Measurements from ENCODE around the gene DNASE1L2.

The DNASE1L2 gene

DNA sequence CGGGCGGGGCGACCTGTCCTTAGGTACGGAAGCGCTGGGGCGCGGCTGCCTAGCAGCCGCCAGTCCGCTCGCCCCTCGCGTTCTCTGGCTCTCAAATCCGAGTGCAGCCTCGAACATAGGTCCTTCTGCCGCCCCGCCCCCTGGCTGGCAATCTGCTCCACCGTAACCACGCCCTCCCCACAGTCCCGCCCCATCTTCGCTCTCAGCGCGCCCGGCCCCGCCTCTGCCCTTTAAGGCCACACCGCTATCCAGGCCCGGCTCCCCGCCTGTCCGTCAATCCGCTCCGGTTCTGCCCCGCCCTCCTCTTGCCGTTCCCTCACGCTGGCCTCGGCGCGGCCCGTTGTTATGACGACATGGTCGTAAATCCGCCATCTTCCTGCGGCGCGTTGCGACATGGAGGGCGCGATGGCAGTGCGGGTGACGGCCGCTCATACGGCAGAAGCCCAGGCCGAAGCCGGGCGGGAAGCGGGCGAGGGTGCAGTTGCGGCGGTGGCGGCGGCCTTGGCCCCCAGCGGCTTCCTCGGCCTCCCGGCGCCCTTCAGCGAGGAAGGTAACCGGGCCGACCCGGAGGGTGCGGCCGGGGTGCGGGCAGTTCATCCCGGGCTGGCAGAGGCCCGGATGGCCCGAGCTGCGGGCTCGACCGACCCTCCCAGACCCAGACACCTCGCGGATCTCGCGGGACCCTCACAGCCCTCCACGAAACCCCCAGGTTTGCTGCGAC, 12.9 kb upstream of the DNASE1L2 start, which contains the start of gene E4F1:
TSS of gene E4F1 (plus strand) at position 371 of the 721 bp plus-strand sequence. CDS start at position 394, 23 bp downstream.
- in situ Hi-C loops (cut with HindIII; ENCODE audit: low sequenced_read_pairs) = no loop called here

DNA sequence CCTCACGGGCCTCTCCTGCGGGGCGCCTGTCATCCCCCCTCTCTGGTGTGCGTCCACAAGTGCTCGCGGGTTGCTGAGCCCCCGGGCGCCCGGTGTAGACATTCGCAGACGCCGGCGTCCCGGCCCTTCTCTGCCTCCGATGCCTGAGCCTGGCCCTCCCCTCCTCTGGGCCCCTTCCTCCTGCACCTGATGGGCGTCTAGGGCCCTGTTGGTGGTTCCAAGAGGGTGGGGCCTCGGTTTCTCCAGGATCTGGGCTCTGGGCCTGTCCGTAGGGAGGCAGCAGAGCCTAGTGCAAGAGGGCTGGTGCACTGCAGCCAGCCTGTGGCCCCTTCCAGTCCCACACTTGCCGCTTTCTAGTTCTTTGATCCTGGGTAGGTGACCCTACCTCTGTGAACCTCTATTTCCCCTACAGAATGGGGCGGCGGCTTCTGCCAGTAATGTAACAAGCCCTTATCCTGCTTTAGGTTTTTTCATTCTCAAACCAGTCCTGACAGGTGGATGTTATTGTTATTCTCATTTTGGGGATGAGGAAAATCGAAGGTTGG, 12.2 kb upstream of the DNASE1L2 start:
- in situ Hi-C loops (cut with HindIII; ENCODE audit: low sequenced_read_pairs) = no loop called here

- in situ Hi-C loops (cut with HindIII; ENCODE audit: low sequenced_read_pairs) = no loop called here
These were observed 9.9 kb upstream of the DNASE1L2 start for GRCh38 chr16:2226245-2226793.

DNA sequence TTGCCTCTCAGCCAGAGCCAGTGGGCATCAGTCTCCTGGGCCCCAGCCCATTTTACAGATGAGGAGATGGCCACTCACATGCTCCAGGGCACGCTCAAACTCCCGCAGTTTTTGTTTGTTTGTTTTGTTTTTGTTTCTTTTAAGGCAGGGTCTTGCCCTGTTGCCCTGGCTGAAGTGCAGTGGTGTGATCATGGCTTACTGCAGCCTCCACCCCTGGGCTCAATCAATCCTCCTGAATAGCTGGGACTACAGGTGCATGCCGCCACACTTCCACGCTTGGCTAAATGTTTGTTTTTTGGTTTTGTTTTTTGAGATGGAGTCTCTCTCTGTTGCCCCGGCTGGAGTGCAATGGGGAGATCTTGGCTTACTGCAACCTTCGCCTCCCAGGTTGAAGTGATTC, 9.3 kb upstream of the DNASE1L2 start:
- in situ Hi-C loops (cut with HindIII; ENCODE audit: low sequenced_read_pairs) = no loop called here

DNA sequence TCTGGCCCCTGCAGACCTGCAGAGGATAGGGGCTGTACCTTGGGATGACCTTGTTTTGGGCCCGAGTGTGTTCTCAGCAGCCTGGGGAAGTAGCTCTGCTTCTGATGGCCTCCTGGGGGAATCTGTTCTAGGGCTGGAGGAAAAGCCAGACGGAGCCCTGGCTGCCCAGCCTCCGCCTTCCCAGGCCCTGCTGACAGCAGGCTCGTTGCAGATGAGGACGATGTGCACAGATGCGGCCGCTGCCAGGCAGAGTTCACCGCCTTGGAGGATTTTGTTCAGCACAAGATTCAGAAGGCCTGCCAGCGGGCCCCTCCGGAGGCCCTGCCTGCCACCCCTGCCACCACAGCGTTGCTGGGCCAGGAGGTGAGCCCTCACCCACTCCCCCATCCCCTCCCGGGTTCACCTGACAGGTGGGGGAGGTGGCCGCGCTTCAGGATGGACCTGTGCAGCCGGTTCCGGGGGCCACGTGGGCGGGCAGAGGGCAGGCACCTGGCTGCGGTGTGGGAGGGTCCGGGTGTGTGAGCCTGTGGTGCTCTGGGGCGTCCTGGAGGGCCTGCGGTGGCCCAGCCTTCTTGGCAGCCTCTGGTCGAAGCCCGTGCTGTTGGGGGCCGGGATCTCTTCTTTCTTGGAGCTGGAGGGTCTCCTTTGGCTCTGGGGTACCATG, 8.0 kb upstream of the DNASE1L2 start:
- in situ Hi-C loops (cut with HindIII; ENCODE audit: low sequenced_read_pairs) = no loop called here

GRCh38 chr16:2229091-2229490, 7.2 kb upstream of the DNASE1L2 start:
- in situ Hi-C loops (cut with HindIII; ENCODE audit: low sequenced_read_pairs) = no loop called here

DNA sequence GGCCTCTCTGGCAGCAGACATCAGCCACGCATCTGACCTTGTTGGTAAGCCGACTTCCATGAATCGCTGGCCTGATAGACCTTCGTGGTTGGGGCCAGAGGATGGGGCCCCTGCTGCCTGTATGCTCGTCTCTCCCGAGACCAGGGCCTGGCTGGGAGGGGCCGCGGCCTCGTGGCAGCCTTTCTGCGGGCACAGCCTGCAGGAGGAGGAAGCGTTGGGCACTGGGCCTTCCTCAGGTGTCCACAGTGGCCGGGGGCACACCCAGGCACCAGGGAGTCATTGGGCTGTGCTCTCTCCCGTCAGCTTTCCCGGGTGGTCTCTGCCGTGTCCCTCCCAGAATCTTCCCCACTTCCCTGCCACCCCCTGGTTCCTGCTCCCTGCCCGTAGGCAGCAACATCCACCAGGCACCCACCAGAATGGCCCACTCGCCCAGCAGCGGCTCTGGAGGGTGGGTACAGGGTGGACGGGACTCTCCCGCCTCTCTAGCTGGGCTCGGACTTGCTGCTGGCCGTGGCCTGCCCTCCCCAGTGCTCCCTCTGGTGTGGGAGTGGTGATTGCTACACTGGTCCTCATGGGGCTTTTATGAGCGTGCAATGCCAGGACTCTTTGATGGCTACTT, 6.5 kb upstream of the DNASE1L2 start:
- in situ Hi-C loops (cut with HindIII; ENCODE audit: low sequenced_read_pairs) = no loop called here

DNA sequence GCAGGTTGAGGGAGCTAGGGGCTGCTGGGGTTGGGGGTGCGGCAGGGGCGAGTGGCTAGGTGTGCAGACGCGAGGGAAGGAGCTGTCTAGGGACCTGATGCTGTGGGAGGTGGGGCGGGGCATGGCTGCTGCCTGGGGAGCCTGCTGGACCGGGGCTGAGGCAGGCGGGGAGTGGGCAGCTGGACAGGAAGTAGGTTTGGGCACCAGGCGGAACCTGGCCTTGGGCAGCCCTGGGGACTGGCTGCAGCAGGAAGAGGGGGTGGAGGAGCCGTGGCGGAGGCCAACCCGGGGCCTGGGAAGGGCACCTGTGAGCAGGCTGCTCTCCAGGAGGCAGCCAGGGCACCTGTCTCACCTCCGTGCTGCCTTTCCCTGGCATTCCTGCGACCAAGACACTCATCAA, 5.9 kb upstream of the DNASE1L2 start:
- in situ Hi-C loops (cut with HindIII; ENCODE audit: low sequenced_read_pairs) = no loop called here

- in situ Hi-C loops (cut with HindIII; ENCODE audit: low sequenced_read_pairs) = no loop called here
These were observed 5.0 kb upstream of the DNASE1L2 start for GRCh38 chr16:2231016-2231931.

- in situ Hi-C loops (cut with HindIII; ENCODE audit: low sequenced_read_pairs) = no loop called here
These were observed 3.9 kb upstream of the DNASE1L2 start for GRCh38 chr16:2232094-2232990.

DNA sequence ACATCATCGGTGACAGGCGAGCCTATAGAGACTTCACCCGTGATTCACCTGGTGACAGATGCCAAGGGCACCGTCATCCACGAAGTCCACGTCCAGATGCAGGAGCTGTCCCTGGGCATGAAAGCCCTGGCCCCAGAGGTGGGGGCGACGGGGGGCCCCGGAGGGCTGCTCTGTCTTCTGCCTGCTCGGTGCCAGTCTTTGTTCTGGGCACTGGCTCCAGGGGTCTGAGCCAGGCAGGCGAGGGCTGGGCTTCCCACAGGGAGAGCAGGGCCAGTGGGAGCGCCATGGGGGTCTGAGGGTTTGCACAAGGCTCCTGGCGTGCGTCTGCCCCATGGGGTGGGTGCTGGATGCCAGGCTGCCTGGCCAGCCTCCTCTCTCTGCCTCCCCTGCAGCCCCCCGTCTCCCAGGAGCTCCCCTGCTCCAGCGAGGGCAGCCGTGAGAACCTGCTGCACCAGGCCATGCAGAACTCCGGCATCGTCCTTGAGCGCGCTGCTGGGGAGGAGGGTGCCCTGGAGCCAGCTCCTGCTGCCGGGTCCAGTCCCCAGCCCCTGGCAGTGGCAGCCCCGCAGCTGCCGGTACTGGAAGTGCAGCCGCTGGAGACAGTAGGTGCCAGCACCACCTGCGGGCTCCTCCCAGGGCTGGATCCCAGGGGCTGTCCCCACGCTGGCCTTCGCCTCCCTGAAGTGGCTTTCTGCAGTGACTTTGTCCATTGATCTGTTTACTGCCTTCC, 3.0 kb upstream of the DNASE1L2 start:
- in situ Hi-C loops (cut with HindIII; ENCODE audit: low sequenced_read_pairs) = no loop called here

GRCh38 chr16:2233872-2234812, 2.1 kb upstream of the DNASE1L2 start:
- in situ Hi-C loops (cut with HindIII; ENCODE audit: low sequenced_read_pairs) = no loop called here

DNA sequence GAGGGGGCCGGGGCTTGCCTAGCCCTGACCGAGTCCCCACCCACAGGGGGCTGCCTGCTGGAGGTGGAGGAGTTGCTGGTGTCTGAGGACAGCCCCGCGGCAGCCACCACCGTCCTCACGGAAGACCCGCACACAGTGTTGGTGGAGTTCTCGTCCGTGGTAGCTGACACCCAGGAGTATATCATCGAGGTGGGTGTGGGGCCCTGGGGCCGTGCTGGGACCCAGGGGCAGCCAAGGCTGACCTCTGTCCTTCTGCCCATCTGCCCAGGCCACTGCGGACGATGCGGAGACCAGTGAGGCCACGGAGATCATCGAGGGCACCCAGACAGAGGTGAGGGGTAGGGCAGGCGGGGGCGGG, 1.5 kb upstream of the DNASE1L2 start:
- in situ Hi-C loops (cut with HindIII; ENCODE audit: low sequenced_read_pairs) = no loop called here

GRCh38 chr16:2235234-2235651, 1.0 kb upstream of the DNASE1L2 start:
- in situ Hi-C loops (cut with HindIII; ENCODE audit: low sequenced_read_pairs) = no loop called here

DNA sequence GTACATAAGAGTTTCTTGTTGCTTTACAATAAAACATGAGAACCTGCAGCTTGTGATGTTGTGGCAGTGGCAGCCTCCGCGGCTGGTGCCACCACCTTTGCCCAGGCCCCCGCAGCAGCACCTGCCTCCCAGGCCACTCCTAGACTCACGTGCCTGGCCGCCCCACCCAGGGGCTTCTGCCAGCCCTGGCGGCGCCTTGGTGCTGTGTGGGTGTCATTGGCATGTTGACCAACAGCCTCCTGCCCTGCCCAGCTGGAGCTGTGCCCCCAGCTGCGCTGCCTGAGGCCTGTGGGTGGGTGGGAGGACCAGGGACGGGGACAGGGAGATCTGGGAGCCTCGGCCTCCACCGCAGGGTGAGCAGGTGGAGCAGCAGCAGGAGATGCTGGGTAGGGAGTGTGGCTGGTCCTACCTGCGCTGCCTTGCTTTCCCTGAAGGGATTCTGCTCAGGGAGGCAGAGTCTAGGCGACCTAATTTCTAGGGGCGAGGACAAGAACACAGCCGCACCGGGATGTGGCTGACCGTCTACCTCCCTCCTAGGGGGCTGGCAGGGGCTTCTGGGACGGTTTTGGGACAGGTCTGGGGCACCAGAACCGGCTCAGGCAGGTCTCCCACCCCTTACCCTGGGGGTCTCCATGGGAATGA, 428 bp upstream of the DNASE1L2 start:
- in situ Hi-C loops (cut with HindIII; ENCODE audit: low sequenced_read_pairs) = no loop called here

- in situ Hi-C loops (cut with HindIII; ENCODE audit: low sequenced_read_pairs) = no loop called here
These were observed 848 bp downstream of the DNASE1L2 start for GRCh38 chr16:2237102-2237482.

DNA sequence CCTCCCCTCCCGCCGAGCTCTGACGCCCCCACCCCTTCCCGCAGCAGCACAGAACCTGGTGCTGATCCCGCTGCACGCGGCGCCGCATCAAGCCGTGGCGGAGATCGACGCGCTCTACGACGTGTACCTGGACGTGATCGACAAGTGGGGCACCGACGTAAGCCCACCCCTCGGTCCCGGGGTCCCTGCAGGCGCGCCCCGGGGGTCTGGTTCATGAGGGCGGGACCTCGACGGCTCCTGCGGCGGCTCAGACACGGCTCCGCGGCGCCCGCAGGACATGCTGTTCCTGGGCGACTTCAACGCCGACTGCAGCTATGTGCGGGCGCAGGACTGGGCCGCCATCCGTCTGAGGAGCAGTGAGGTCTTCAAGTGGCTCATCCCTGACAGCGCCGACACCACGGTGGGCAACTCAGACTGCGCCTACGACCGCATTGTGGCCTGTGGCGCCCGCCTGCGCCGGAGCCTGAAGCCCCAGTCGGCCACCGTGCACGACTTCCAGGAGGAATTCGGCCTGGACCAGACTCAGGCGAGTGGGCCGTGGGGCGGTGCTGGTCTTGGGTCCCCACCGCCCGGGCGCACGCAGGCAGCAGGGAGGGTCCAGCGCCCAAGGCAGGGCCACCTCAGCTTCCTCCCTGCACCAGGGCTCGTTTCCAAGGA, 1.4 kb downstream of the DNASE1L2 start:
- in situ Hi-C loops (cut with HindIII; ENCODE audit: low sequenced_read_pairs) = no loop called here

Data from DLD1 (cell line).